Astrocyte (in vitro differentiated cells and primary cell): ENCODE measurements around the gene CEACAM16. TPM values are rescaled to one million over a fixed set of nuclear protein-coding genes. Genes with fewer than 3 reads are reported as not detected.
"Not testable (repeated sequence)": the region's sequence is repeated elsewhere in the genome, so short reads cannot be mapped to it uniquely, and the experiment has no call there.

Experiments
- DNase-seq: peaks from one replicate; pipeline ENCODE4 v3.0.0-alpha.2; 2010; ENCODE audit warnings: low read depth
- FAIRE-seq: peaks from 2 replicates; lab custom pipeline; 2011; peaks lifted over from hg19 to GRCh38; lab: Jason Lieb, UNC
- H2AFZ ChIP-seq: 2 replicates; pipeline ENCODE4 v1.6.0; 2012; ENCODE audit warnings: low read depth, low read length, inconsistent platforms
- H3K27ac ChIP-seq: 2 replicates; pipeline ENCODE4 v1.5.1; 2011; ENCODE audit warnings: low read depth, low read length, inconsistent platforms
- H3K27me3 ChIP-seq: 2 replicates; pipeline ENCODE4 v1.6.0; 2011; ENCODE audit warnings: low read length, inconsistent platforms; ENCODE audit not compliant: insufficient read depth
- H3K36me3 ChIP-seq: 2 replicates; pipeline ENCODE4 v1.5.1; 2011; ENCODE audit warnings: low read length, inconsistent platforms; ENCODE audit not compliant: insufficient read depth
- H3K4me1 ChIP-seq: 2 replicates; pipeline ENCODE4 v1.5.1; 2011; ENCODE audit warnings: low read length, inconsistent platforms; ENCODE audit not compliant: insufficient read depth
- H3K4me2 ChIP-seq: 2 replicates; pipeline ENCODE4 v1.6.0; 2012; ENCODE audit warnings: low read length, inconsistent platforms
- H3K4me3 ChIP-seq: 2 replicates; pipeline ENCODE4 v1.5.1; 2011; ENCODE audit warnings: low read depth, mild to moderate bottlenecking, low read length, inconsistent platforms; ENCODE audit not compliant: insufficient read depth
- H3K79me2 ChIP-seq: 2 replicates; pipeline ENCODE4 v1.6.0; 2012; ENCODE audit warnings: mild to moderate bottlenecking, low read length, inconsistent platforms; ENCODE audit not compliant: insufficient read depth
- H3K9ac ChIP-seq: 2 replicates; pipeline ENCODE4 v1.6.0; 2012; ENCODE audit warnings: mild to moderate bottlenecking, low read length, inconsistent platforms
- H3K9me3 ChIP-seq: 2 replicates; pipeline ENCODE4 v1.5.1; 2012; ENCODE audit warnings: low read depth, mild to moderate bottlenecking, low read length, inconsistent platforms; ENCODE audit not compliant: insufficient read depth
- H4K20me1 ChIP-seq: 2 replicates; pipeline ENCODE4 v1.6.0; 2012; ENCODE audit warnings: low read length, inconsistent platforms; ENCODE audit not compliant: insufficient read depth
- H3K27ac Mint-ChIP-seq: one replicate; pipeline ENCODE4 v1.8.0; 2021; ENCODE audit warnings: mild to moderate bottlenecking, mixed read lengths; ENCODE audit not compliant: unreplicated experiment
- H3K27me3 Mint-ChIP-seq: one replicate; pipeline ENCODE4 v1.8.0; 2021; ENCODE audit warnings: low read depth, mixed read lengths; ENCODE audit not compliant: unreplicated experiment
- H3K36me3 Mint-ChIP-seq: one replicate; pipeline ENCODE4 v1.8.0; 2021; ENCODE audit warnings: low read depth, mixed read lengths; ENCODE audit not compliant: unreplicated experiment
- H3K4me1 Mint-ChIP-seq: one replicate; pipeline ENCODE4 v1.8.0; 2021; ENCODE audit warnings: low read depth, mixed read lengths; ENCODE audit not compliant: unreplicated experiment
- H3K4me3 Mint-ChIP-seq: one replicate; pipeline ENCODE4 v1.8.0; 2021; ENCODE audit warnings: mild to moderate bottlenecking, moderate library complexity, mixed read lengths; ENCODE audit not compliant: unreplicated experiment
- H3K9me3 Mint-ChIP-seq: one replicate; pipeline ENCODE4 v1.8.0; 2021; ENCODE audit warnings: mild to moderate bottlenecking, mixed read lengths; ENCODE audit not compliant: unreplicated experiment
- CTCF ChIP-seq: IDR thresholded peaks from 2 replicates; pipeline ENCODE4 v1.5.1; 2011; ENCODE audit warnings: low read depth, mild to moderate bottlenecking, inconsistent platforms, low read length, moderate library complexity; ENCODE audit not compliant: insufficient read depth
- EZH2 ChIP-seq: IDR thresholded peaks from 2 replicates; pipeline ENCODE4 v1.6.1; 2012; ENCODE audit warnings: mild to moderate bottlenecking, low read length, inconsistent platforms; ENCODE audit not compliant: insufficient read depth
- total RNA-seq: library from RNA; stranded (reverse); gene quantifications from 2 replicates; pipeline ENCODE4 v1.2.1, GENCODE V29; 2021

The CEACAM16 gene
- total RNA-seq, 1 donor from 2014 or later: 0.14 TPM

GRCh38 chr19:44706506-44707236 lies 7.7 kb downstream of the CEACAM16 start:
- no peaks in the 10 kb centered on the region for H3K9me3 ChIP-seq
- H3K4me2 ChIP-seq: no peak overlapping the region
- FAIRE-seq (no peak), DNase-seq (no peak)
- H3K27ac Mint-ChIP-seq: no peak overlapping the region
- H3K36me3 Mint-ChIP-seq: peaks cover 3% of the 10 kb centered on the region
- TF ChIP-seq EZH2: no peak
- TF ChIP-seq CTCF: no peak
- peaks cover 9% of the 10 kb centered on the region for H3K27me3 Mint-ChIP-seq
- no peaks in the 10 kb centered on the region for H4K20me1 ChIP-seq
- H3K79me2 ChIP-seq: no peaks in the 10 kb centered on the region
- H2AFZ ChIP-seq: no peak overlapping the region
- H3K9ac ChIP-seq: no peak overlapping the region
- no peaks in the 10 kb centered on the region for H3K4me1 ChIP-seq
- no peak overlapping the region for H3K4me3 ChIP-seq
- no peaks in the 10 kb centered on the region for H3K4me1 Mint-ChIP-seq
- no peak overlapping the region for H3K4me3 Mint-ChIP-seq
- no peak overlapping the region for H3K27ac ChIP-seq
- no peaks in the 10 kb centered on the region for H3K36me3 ChIP-seq
- peaks cover 2% of the 10 kb centered on the region for H3K9me3 Mint-ChIP-seq
- no peaks in the 10 kb centered on the region for H3K27me3 ChIP-seq

- Histone ChIP-seq H4K20me1 (no peaks in the 10 kb centered on the region), H3K9me3 (no peaks in the 10 kb centered on the region), H3K27me3 (no peaks in the 10 kb centered on the region), H3K79me2 (no peaks in the 10 kb centered on the region), H3K36me3 (no peaks in the 10 kb centered on the region), H3K4me1 (no peaks in the 10 kb centered on the region), H3K4me2 (no peak overlapping the region), H3K9ac (no peak overlapping the region), H2AFZ (no peak overlapping the region), H3K27ac (no peak overlapping the region), H3K4me3 (no peak overlapping the region)
- TF ChIP-seq CTCF (no peak), EZH2 (no peak)
- Mint-ChIP-seq H3K9me3 (peaks cover 2% of the 10 kb centered on the region), H3K27ac (no peak overlapping the region), H3K4me1 (no peaks in the 10 kb centered on the region), H3K36me3 (peaks cover 3% of the 10 kb centered on the region), H3K27me3 (peaks cover 7% of the 10 kb centered on the region), H3K4me3 (no peak overlapping the region)
- DNase-seq: no peak
- FAIRE-seq: no peak
Observed at GRCh38 chr19:44707794-44708193, 8.8 kb downstream of the CEACAM16 start.

- H3K27ac Mint-ChIP-seq: no peak overlapping the region
- no peak for FAIRE-seq
- no peak overlapping the region for H2AFZ ChIP-seq
- H3K4me1 Mint-ChIP-seq: no peaks in the 10 kb centered on the region
- no peak overlapping the region for H3K9ac ChIP-seq
- H3K4me2 ChIP-seq: no peak overlapping the region
- no peaks in the 10 kb centered on the region for H3K9me3 ChIP-seq
- no peak overlapping the region for H3K27ac ChIP-seq
- no peak overlapping the region for H3K4me3 ChIP-seq
- H3K36me3 ChIP-seq: no peaks in the 10 kb centered on the region
- TF ChIP-seq EZH2 (no peak), CTCF (no peak)
- H3K9me3 Mint-ChIP-seq: peaks cover 2% of the 10 kb centered on the region
- H3K27me3 Mint-ChIP-seq: peaks cover 2% of the 10 kb centered on the region
- H3K79me2 ChIP-seq: no peaks in the 10 kb centered on the region
- H3K36me3 Mint-ChIP-seq: peaks cover 3% of the 10 kb centered on the region
- H4K20me1 ChIP-seq: no peaks in the 10 kb centered on the region
- no peaks in the 10 kb centered on the region for H3K27me3 ChIP-seq
- no peaks in the 10 kb centered on the region for H3K4me1 ChIP-seq
- H3K4me3 Mint-ChIP-seq: no peak overlapping the region
- DNase-seq: no peak
Observed at GRCh38 chr19:44708940-44709339, 10.0 kb downstream of the CEACAM16 start.

GRCh38 chr19:44709434-44710266 lies 10.7 kb downstream of the CEACAM16 start:
- not testable (repeated sequence) for FAIRE-seq, H3K27me3 Mint-ChIP-seq, H3K79me2 ChIP-seq, DNase-seq, H3K27ac ChIP-seq, H2AFZ ChIP-seq, H3K9me3 ChIP-seq, H3K4me3 ChIP-seq, H3K27me3 ChIP-seq, H3K9ac ChIP-seq, H3K9me3 Mint-ChIP-seq, H3K36me3 Mint-ChIP-seq, H3K4me1 ChIP-seq, H3K4me1 Mint-ChIP-seq, H3K4me2 ChIP-seq, H3K36me3 ChIP-seq, H3K27ac Mint-ChIP-seq, H3K4me3 Mint-ChIP-seq, H4K20me1 ChIP-seq
